Caco-2 (cell line): ENCODE measurements around the gene DOK1. TPM values are rescaled to one million over a fixed set of nuclear protein-coding genes. Genes with fewer than 3 reads are reported as not detected.

Source experiments
- BruUV-seq: library from RNA; stranded (reverse); fragments of 400-500 nt; replicated peaks from 2 replicates; lab custom pipeline; 2021; lab: Mats Ljungman, UMichigan
- CTCF ChIA-PET: fragments of 300-600 bp; sonication (Branson Sonifier 250); formaldehyde crosslinking; loops from one replicate; lab custom pipeline; 2022; ENCODE audit warnings: antibody characterized with exemption; lab: Charles Lee
- POLR2A ChIA-PET: fragments of 300-600 bp; sonication (Branson Sonifier 250); formaldehyde crosslinking; loops from one replicate; lab custom pipeline; 2022; ENCODE audit warnings: antibody characterized with exemption; lab: Charles Lee
- DNase-seq, 2 experiments: peaks; one replicate each; pipeline versions ENCODE4 v3.0.0 to v3.0.0-alpha.2; 2020 to 2022
- H3K27me3 ChIP-seq: replicated peaks from 2 replicates; pipeline ENCODE4 v1.6.0; 2011; ENCODE audit warnings: low read length; ENCODE audit not compliant: control insufficient read depth, insufficient read depth
- H3K36me3 ChIP-seq: 2 replicates; pipeline ENCODE4 v1.5.1; 2011; ENCODE audit warnings: low read length; ENCODE audit not compliant: control insufficient read depth, insufficient read depth
- H3K4me1 ChIP-seq: fragments of 250-450 bp; sonication (Bioruptor Pico); 2 replicates; pipeline ENCODE4 v1.5.1; 2020; ENCODE audit warnings: mild to moderate bottlenecking
- H3K4me3 ChIP-seq: 2 replicates; pipeline ENCODE4 v1.5.1; 2011; ENCODE audit warnings: low read depth, mild to moderate bottlenecking, control low read depth, low read length
- H3K9me3 ChIP-seq: fragments of 250-450 bp; sonication (Bioruptor Pico); 2 replicates; pipeline ENCODE4 v1.5.1; 2020; ENCODE audit warnings: mild to moderate bottlenecking, moderate library complexity
- H3K27ac Mint-ChIP-seq: one replicate; pipeline ENCODE4 v1.8.0; 2022; ENCODE audit warnings: mixed read lengths; ENCODE audit not compliant: unreplicated experiment
- H3K27me3 Mint-ChIP-seq: one replicate; pipeline ENCODE4 v1.8.0; 2022; ENCODE audit warnings: mixed read lengths; ENCODE audit not compliant: insufficient read depth, unreplicated experiment
- H3K36me3 Mint-ChIP-seq: one replicate; pipeline ENCODE4 v1.8.0; 2022; ENCODE audit warnings: mild to moderate bottlenecking, mixed read lengths; ENCODE audit not compliant: insufficient read depth, unreplicated experiment
- H3K4me1 Mint-ChIP-seq: one replicate; pipeline ENCODE4 v1.8.0; 2022; ENCODE audit warnings: low read depth, mixed read lengths; ENCODE audit not compliant: unreplicated experiment
- H3K4me3 Mint-ChIP-seq: one replicate; pipeline ENCODE4 v1.8.0; 2022; ENCODE audit warnings: mild to moderate bottlenecking, moderate library complexity, mixed read lengths; ENCODE audit not compliant: unreplicated experiment
- H3K9me3 Mint-ChIP-seq: one replicate; pipeline ENCODE4 v1.8.0; 2022; ENCODE audit warnings: mixed read lengths; ENCODE audit not compliant: unreplicated experiment
- CTCF ChIP-seq, 2 experiments: fragments of 200-600 bp in 1 of 2; IDR thresholded peaks; 1 replicate in 1 of 2; 2 replicates in 1 of 2; pipeline versions ENCODE4 v1.5.1 to v1.8.0; 2011 to 2022; ENCODE audit warnings: antibody characterized with exemption in 1 of 2, control low read depth in 1 of 2, inconsistent platforms in 1 of 2, low read depth in 1 of 2, low read length in 1 of 2, mild to moderate bottlenecking in 1 of 2, moderate library complexity in 1 of 2; ENCODE audit not compliant: insufficient read depth in 1 of 2, severe bottlenecking in 1 of 2, unreplicated experiment in 1 of 2
- intact Hi-C: fragments of 100-400 bp; cut with micrococcal nuclease; formaldehyde crosslinking; loops from one replicate; pipeline ENCODE4 v1.10.0; 2022; ENCODE audit not compliant: unreplicated experiment
- total RNA-seq: library from RNA; stranded (reverse); gene quantifications from 2 replicates; pipeline ENCODE4 v1.2.3, GENCODE V29; 2022

DOK1 gene
- total RNA-seq, 1 experiment from 2014 or later: 5.1 TPM

DNA sequence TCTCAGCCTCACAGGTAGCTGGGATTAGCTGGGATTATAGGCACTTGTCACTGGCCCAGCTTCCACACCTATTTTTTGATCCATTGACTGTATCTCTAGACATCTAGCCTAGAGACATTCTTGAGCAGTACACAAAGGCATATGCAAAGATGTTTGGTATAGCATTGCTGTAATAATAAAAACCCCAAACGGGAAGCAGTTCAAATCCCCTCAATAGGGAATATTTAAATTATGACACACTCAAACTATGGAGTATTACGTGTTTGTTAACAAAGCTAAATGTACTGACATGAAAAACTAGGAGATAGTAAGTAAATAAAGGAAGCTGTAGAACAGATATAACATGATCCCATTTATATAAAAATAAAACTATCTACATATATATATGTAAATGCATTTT is 27.7 kb downstream of the DOK1 start:
- CTCF ChIA-PET: no interaction called here

DNA sequence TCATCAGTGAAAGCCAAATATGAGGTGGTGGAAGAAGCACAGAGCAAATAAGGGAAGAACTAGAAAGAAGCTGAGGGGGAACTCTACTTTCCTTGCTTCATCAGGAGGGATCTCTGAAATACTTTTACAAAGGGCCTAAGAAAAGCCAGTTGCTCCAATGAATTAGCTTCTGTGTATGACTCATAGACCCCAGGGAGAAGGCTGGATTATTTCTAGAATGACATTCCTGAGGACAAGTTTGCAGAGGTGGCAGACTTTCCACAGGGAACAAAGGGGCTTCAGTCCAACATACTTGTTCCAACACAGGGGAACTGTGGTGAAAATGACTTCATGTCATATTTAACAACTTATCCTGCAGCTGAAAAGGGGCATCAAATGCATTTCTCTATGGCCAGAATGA is 29.0 kb downstream of the DOK1 start:
- no TSS peak for BruUV-seq
- no peak for DNase-seq
- Mint-ChIP-seq H3K27me3 (no peaks in the 10 kb centered on the region), H3K9me3 (no peaks in the 10 kb centered on the region), H3K4me1 (peaks cover 13% of the 10 kb centered on the region), H3K36me3 (no peaks in the 10 kb centered on the region), H3K4me3 (no peak overlapping the region), H3K27ac (no peak overlapping the region)
- CTCF ChIA-PET: no interaction called here
- Histone ChIP-seq H3K27me3 (no peaks in the 10 kb centered on the region), H3K4me3 (no peak overlapping the region), H3K9me3 (no peaks in the 10 kb centered on the region), H3K4me1 (no peaks in the 10 kb centered on the region), H3K36me3 (no peaks in the 10 kb centered on the region)
- intact Hi-C loops: no loop called here
- no peak for TF ChIP-seq CTCF (IDR thresholded peaks at IDR 0.05; ENCODE audit: insufficient read depth in 1 of 2, low read depth in 1 of 2, low read length in 1 of 2, severe bottlenecking in 1 of 2, unreplicated experiment in 1 of 2)
- POLR2A ChIA-PET: no interaction called here

More for the DNA sequence above, 27.7 kb downstream of the DOK1 start:
- H3K9me3 ChIP-seq: no peaks in the 10 kb centered on the region
- H3K4me3 ChIP-seq: no peak overlapping the region
- H3K36me3 ChIP-seq: no peaks in the 10 kb centered on the region
- Mint-ChIP-seq H3K9me3 (no peaks in the 10 kb centered on the region), H3K27me3 (no peaks in the 10 kb centered on the region), H3K4me1 (peaks cover 7% of the 10 kb centered on the region), H3K4me3 (no peak overlapping the region), H3K36me3 (no peaks in the 10 kb centered on the region), H3K27ac (no peak overlapping the region)
- BruUV-seq: no TSS peak
- H3K4me1 ChIP-seq: no peaks in the 10 kb centered on the region
- H3K27me3 ChIP-seq: no peaks in the 10 kb centered on the region
- no peak for DNase-seq
- POLR2A ChIA-PET: interaction anchor here (0.5 kb wide), 1 partner anchor 96 kb away, joined by 4 read pairs; no protein-coding TSS in a partner anchor
- intact Hi-C loops: no loop called here
- no peak for TF ChIP-seq CTCF (IDR thresholded peaks at IDR 0.05; ENCODE audit: insufficient read depth in 1 of 2, low read depth in 1 of 2, low read length in 1 of 2, severe bottlenecking in 1 of 2, unreplicated experiment in 1 of 2)

DNA sequence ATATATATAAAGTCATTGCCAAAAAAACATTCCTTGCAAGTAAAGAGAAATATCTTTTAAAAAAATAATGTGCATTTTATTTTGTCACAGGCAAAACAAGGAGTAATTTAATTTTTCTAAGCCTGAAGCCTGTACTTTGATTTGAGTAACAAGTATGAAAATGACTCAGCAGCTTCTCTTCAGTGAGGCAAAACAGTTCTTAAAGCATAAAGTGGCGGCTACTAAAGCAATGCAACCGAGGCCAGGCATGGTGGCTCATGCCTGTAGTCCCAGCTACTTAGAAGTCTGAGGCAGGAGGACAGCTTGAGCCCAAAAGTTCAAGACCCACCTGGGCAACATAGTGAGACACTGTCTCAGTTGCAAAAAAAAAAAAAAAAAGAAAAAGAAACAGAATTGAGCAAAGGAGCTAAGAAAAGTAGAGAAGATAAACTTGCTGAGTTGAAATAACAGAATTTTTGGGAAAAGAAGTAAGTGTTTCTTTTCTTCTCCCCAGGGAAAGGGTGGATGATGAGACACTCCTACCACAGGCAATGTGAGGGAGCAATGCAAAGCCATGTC is 29.6 kb downstream of the DOK1 start:
- CTCF ChIA-PET: no interaction called here

More for the DNA sequence above, 29.6 kb downstream of the DOK1 start:
- no peak overlapping the region for H3K4me3 ChIP-seq
- intact Hi-C loops: no loop called here
- POLR2A ChIA-PET: no interaction called here
- peaks cover 20% of the 10 kb centered on the region for H3K4me1 Mint-ChIP-seq
- BruUV-seq: no TSS peak
- H3K4me3 Mint-ChIP-seq: no peak overlapping the region
- H3K36me3 Mint-ChIP-seq: no peaks in the 10 kb centered on the region
- H3K36me3 ChIP-seq: no peaks in the 10 kb centered on the region
- no peak for TF ChIP-seq CTCF (IDR thresholded peaks at IDR 0.05; ENCODE audit: insufficient read depth in 1 of 2, low read depth in 1 of 2, low read length in 1 of 2, severe bottlenecking in 1 of 2, unreplicated experiment in 1 of 2)
- no peak for DNase-seq
- no peaks in the 10 kb centered on the region for H3K27me3 Mint-ChIP-seq
- no peaks in the 10 kb centered on the region for H3K9me3 ChIP-seq
- no peaks in the 10 kb centered on the region for H3K27me3 ChIP-seq
- H3K27ac Mint-ChIP-seq: no peak overlapping the region
- H3K4me1 ChIP-seq: no peaks in the 10 kb centered on the region
- no peaks in the 10 kb centered on the region for H3K9me3 Mint-ChIP-seq
